Omental fat pad (tissue), 4 donors: ENCODE results near the gene ALOX5AP. TPM values are rescaled to one million over a fixed set of nuclear protein-coding genes. Genes with fewer than 3 reads are reported as not detected.

Experiments
- ATAC-seq: fragments of 150-250 bp; one replicate; pipeline ENCODE4 v1.9.1; 2016; ENCODE audit warnings: mild to moderate bottlenecking, moderate library complexity; ENCODE audit not compliant: low FRiP score
- DNase-seq: peaks from one replicate; pipeline ENCODE4 v3.0.0-alpha.2; 2019; ENCODE audit warnings: low spot score
- total RNA-seq, 4 donors: library from RNA; depleted of rRNA; stranded (reverse); fragments of >200 nt; gene quantifications; one replicate each; pipeline ENCODE4 v1.1.0, GENCODE V29; 2016
- TF ChIP-seq, protein P1 (sequence below), 3 donors: fragments of 450-650 bp; IDR thresholded peaks; one replicate each; pipeline ENCODE4 v1.5.1; 2016 to 2017; ENCODE audit warnings: antibody characterized with exemption in 3 of 3, mild to moderate bottlenecking in 3 of 3, moderate library complexity in 2 of 3

The ALOX5AP gene
- total RNA-seq, 4 donors from 2014 or later: 45.0 to 109 (median 58.8) TPM

DNA sequence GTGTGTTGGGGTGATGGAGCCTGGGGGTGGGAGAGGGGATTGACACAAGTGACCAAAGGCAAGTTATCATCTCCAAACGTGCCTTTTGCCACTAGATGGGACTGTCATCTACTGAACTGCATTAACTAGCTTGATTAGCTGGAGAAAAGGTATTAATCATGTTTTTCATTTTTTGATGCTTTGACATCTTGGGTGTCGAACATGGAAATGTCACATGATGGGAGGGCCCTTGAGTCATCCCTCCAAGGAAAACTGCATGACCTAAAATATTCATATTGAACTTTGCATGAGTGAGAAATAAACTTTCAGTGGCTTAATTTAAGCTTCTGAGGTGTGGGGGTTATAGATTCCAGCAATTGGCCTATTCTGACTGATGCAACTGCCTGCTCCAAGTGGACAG is 73.3 kb downstream of the ALOX5AP start:
- DNase-seq: no peak
- TF ChIP-seq, protein P1, sequence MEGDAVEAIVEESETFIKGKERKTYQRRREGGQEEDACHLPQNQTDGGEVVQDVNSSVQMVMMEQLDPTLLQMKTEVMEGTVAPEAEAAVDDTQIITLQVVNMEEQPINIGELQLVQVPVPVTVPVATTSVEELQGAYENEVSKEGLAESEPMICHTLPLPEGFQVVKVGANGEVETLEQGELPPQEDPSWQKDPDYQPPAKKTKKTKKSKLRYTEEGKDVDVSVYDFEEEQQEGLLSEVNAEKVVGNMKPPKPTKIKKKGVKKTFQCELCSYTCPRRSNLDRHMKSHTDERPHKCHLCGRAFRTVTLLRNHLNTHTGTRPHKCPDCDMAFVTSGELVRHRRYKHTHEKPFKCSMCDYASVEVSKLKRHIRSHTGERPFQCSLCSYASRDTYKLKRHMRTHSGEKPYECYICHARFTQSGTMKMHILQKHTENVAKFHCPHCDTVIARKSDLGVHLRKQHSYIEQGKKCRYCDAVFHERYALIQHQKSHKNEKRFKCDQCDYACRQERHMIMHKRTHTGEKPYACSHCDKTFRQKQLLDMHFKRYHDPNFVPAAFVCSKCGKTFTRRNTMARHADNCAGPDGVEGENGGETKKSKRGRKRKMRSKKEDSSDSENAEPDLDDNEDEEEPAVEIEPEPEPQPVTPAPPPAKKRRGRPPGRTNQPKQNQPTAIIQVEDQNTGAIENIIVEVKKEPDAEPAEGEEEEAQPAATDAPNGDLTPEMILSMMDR (IDR thresholded peaks at IDR 0.05): no peak
- ATAC-seq: no peak

DNA sequence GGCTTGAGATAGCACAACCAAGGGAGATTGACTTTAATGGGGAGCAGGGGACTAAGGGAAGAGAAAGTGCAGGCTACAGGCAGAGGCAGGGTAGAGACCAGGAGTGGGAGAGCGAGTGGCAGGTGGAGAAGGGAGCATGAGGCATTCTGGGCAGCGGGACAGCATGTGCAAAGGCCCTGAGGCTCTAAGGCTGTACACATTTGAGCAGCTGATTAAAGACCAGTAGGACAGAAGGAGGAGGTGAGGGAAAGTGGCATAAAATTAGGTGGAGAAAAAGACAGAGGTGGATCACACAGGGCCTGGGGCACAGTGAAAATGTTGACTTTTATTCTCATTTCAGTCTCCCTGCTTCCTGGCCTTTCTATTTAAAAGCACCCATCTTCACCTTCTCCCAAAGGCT is 74.4 kb downstream of the ALOX5AP start:
- no peak for ATAC-seq
- no peak for DNase-seq
- TF ChIP-seq, protein P1 (IDR thresholded peaks at IDR 0.05): no peak

DNA sequence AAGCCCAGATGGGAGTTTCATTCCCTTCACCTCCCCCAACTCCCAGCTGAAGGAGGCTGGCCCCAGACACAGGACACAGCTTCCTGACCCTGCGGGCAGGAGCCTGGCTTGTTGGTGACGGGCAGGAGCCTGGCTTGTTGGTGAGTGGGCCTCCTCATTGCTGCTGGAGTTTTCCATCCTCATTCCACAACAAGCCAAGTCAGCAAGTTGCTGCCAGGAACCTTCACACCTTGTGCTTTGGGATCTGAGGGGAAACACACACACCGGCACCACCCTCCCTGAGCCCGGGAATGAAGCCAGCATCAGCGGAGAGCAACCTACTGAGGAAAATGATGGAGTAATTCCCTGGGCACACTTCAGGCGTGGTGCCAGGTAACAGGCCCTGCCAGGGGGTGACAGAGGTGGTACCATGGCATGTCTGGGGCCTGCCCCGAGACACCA is 74.9 kb downstream of the ALOX5AP start:
- DNase-seq: no peak
- TF ChIP-seq, protein P1 (IDR thresholded peaks at IDR 0.05): no peak
- peak; percentile 43 for ATAC-seq

DNA sequence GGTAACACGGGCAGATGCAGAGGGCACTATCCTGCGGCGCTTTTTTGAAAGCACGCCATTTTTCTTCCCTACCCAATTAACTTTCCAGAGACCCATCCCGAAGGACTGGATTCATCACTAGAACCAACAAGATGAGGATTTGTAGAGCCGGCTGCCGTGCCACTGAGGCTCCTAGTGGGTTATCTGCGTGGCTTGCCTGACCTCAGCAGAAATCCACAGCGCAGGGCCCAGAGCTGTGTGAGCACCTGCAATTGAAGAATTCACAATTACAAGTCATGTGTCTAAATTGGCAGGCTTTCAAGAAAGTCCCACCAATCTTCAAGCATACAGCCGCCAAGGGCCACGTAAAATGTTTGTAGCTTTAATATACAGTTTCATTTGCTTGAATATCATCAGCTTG is 75.5 kb downstream of the ALOX5AP start:
- TF ChIP-seq, protein P1 (IDR thresholded peaks at IDR 0.05): no peak
- ATAC-seq (peak; percentile 8), DNase-seq (no peak)

Other genes starting within 250 kb of the ALOX5AP start
- 10 to 100 TPM; 29.2 to 33.9 (median 32.6) TPM for gene USPL1, start 117.6 kb upstream of the ALOX5AP start, total RNA-seq
- gene MEDAG, start 170.7 kb downstream of the ALOX5AP start, total RNA-seq: 100 to 1,000 TPM; 113 to 601 (median 377) TPM
- gene TEX26, start 197.1 kb downstream of the ALOX5AP start, total RNA-seq: 1 to 10 TPM in 1 of 4 donors, under 1 TPM in 2, not detected in 1; 0.36 to 1.5 (median 0.88) TPM